Measurements from ENCODE around the gene NEU1.

NEU1 gene

DNA sequence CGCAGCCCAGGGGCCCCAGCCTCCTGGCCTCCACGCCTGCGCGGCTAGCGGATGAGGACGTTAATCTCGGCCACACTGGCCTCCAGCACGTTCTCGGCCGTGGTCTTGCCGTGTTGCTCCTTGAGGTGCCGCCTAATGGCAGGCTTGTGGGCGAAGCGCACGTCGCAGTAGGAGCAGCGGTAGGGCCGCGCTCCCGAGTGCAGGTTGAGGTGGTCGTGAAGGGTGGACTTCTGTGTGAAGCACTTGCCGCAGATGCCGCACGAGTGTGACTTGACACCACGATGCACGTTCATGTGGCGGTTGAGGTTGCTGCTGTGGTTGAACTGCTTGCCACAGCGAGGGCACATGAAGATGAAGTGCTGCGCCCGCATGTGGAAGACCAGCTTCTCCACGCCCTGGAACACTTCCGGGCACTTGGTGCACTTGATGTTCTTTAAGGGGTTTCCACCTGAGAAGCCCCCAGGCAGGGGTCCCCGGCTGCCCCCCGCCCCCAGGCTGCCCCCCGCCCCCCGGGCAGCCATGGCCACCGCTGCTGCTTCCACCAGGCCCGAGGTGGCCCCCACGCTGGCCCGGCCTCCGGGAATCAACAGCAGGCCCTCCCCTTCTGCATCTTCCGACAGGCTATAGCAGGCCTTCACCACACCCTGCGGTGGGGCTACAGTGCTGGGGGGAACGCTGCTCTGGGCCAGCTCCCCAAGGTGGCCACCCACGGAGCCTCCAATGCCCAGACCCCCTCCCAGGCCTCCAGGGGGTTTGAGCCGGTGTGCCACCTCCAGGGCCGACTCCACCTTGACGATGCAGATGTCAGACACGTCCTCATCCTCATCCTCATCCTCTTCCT lies 37.5 kb upstream of the NEU1 start:
- ATAC-seq, result no peak
- TF ChIP-seq BACH2 (CRISPR knock-in tag; IDR thresholded peaks at IDR 0.05; ENCODE audit: borderline replicate concordance) (no peak), TOX (CRISPR knock-in tag; IDR thresholded peaks at IDR 0.05; ENCODE audit: borderline replicate concordance) (no peak), CSDC2 (CRISPR knock-in tag; IDR thresholded peaks at IDR 0.05) (no peak), ZNF70 (CRISPR knock-in tag; IDR thresholded peaks at IDR 0.05) (no peak), ISL1 (CRISPR knock-in tag; IDR thresholded peaks at IDR 0.05) (no peak), OSR1 (CRISPR knock-in tag; IDR thresholded peaks at IDR 0.05) (no peak), TCF4 (CRISPR knock-in tag; IDR thresholded peaks at IDR 0.05; ENCODE audit: borderline replicate concordance) (no peak), ARNTL (CRISPR knock-in tag; IDR thresholded peaks at IDR 0.05; ENCODE audit: borderline replicate concordance, low read depth) (no peak), ZNF565 (CRISPR knock-in tag; conservative IDR thresholded peaks at IDR 0.05; ENCODE audit: low read depth) (no peak), RARB (CRISPR knock-in tag; IDR thresholded peaks at IDR 0.05) (no peak), ZFP30 (CRISPR knock-in tag; IDR thresholded peaks at IDR 0.05) (no peak), GLIS3 (CRISPR knock-in tag; IDR thresholded peaks at IDR 0.05) (no peak)

DNA sequence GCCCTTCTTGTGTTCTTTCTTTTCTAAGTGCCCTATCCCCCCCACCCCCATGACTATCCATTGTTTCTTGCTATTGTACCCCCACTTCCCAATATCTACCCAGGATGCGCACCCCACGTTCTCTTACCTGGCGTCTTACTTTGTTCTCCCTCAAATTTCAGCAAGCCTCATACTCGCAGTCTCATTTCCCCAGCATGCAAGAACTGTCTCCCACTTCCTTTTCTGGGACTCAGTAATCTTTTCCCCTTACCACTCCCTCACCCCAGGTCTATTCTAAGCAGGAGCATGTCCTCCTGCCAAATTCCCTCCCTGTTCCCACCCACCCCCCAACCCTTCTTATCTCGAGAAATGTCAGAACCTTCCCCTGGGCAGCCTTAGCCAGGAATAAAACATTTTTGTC lies 36.6 kb upstream of the NEU1 start:
- TF ChIP-seq TOX (CRISPR knock-in tag; IDR thresholded peaks at IDR 0.05; ENCODE audit: borderline replicate concordance) (no peak), ZFP3 (CRISPR knock-in tag; IDR thresholded peaks at IDR 0.05) (no peak), ISL1 (CRISPR knock-in tag; IDR thresholded peaks at IDR 0.05) (no peak), PPARA (CRISPR knock-in tag; IDR thresholded peaks at IDR 0.05; ENCODE audit: borderline replicate concordance) (no peak), ZC3H10 (CRISPR knock-in tag; IDR thresholded peaks at IDR 0.05) (no peak), POU6F1 (CRISPR knock-in tag; IDR thresholded peaks at IDR 0.05; ENCODE audit: borderline replicate concordance, low read depth) (no peak), PATZ1 (CRISPR knock-in tag; IDR thresholded peaks at IDR 0.05; ENCODE audit: borderline replicate concordance) (no peak), RARB (CRISPR knock-in tag; IDR thresholded peaks at IDR 0.05) (no peak), ZNF565 (CRISPR knock-in tag; conservative IDR thresholded peaks at IDR 0.05; ENCODE audit: low read depth) (no peak), ARNTL (CRISPR knock-in tag; IDR thresholded peaks at IDR 0.05; ENCODE audit: borderline replicate concordance, low read depth) (no peak), GLIS3 (CRISPR knock-in tag; IDR thresholded peaks at IDR 0.05) (no peak), TCF4 (CRISPR knock-in tag; IDR thresholded peaks at IDR 0.05; ENCODE audit: borderline replicate concordance) (no peak), OSR1 (CRISPR knock-in tag; IDR thresholded peaks at IDR 0.05) (no peak), ZFP30 (CRISPR knock-in tag; IDR thresholded peaks at IDR 0.05) (no peak), ZNF8 (CRISPR knock-in tag; IDR thresholded peaks at IDR 0.05) (no peak), CSDC2 (CRISPR knock-in tag; IDR thresholded peaks at IDR 0.05) (no peak), ZNF70 (CRISPR knock-in tag; IDR thresholded peaks at IDR 0.05) (no peak)
- TF ChIP-seq, protein P1, sequence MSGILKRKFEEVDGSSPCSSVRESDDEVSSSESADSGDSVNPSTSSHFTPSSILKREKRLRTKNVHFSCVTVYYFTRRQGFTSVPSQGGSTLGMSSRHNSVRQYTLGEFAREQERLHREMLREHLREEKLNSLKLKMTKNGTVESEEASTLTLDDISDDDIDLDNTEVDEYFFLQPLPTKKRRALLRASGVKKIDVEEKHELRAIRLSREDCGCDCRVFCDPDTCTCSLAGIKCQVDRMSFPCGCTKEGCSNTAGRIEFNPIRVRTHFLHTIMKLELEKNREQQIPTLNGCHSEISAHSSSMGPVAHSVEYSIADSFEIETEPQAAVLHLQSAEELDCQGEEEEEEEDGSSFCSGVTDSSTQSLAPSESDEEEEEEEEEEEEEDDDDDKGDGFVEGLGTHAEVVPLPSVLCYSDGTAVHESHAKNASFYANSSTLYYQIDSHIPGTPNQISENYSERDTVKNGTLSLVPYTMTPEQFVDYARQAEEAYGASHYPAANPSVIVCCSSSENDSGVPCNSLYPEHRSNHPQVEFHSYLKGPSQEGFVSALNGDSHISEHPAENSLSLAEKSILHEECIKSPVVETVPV (CRISPR knock-in tag; IDR thresholded peaks at IDR 0.05), result no peak
- TF ChIP-seq, protein P2, sequence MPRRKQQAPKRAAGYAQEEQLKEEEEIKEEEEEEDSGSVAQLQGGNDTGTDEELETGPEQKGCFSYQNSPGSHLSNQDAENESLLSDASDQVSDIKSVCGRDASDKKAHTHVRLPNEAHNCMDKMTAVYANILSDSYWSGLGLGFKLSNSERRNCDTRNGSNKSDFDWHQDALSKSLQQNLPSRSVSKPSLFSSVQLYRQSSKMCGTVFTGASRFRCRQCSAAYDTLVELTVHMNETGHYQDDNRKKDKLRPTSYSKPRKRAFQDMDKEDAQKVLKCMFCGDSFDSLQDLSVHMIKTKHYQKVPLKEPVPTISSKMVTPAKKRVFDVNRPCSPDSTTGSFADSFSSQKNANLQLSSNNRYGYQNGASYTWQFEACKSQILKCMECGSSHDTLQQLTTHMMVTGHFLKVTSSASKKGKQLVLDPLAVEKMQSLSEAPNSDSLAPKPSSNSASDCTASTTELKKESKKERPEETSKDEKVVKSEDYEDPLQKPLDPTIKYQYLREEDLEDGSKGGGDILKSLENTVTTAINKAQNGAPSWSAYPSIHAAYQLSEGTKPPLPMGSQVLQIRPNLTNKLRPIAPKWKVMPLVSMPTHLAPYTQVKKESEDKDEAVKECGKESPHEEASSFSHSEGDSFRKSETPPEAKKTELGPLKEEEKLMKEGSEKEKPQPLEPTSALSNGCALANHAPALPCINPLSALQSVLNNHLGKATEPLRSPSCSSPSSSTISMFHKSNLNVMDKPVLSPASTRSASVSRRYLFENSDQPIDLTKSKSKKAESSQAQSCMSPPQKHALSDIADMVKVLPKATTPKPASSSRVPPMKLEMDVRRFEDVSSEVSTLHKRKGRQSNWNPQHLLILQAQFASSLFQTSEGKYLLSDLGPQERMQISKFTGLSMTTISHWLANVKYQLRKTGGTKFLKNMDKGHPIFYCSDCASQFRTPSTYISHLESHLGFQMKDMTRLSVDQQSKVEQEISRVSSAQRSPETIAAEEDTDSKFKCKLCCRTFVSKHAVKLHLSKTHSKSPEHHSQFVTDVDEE (CRISPR knock-in tag; IDR thresholded peaks at IDR 0.05), result no peak
- TF ChIP-seq, protein P3, sequence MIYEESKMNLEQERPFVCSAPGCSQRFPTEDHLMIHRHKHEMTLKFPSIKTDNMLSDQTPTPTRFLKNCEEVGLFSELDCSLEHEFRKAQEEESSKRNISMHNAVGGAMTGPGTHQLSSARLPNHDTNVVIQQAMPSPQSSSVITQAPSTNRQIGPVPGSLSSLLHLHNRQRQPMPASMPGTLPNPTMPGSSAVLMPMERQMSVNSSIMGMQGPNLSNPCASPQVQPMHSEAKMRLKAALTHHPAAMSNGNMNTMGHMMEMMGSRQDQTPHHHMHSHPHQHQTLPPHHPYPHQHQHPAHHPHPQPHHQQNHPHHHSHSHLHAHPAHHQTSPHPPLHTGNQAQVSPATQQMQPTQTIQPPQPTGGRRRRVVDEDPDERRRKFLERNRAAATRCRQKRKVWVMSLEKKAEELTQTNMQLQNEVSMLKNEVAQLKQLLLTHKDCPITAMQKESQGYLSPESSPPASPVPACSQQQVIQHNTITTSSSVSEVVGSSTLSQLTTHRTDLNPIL (CRISPR knock-in tag; IDR thresholded peaks at IDR 0.05; ENCODE audit: low read depth), result no peak
- ATAC-seq, result no peak
